NOMO-1 treated with DMSO at 0.1 percent for 48 hours (cell line): ENCODE data around the gene SEC31B.
A peak's percentile ranks its signal among the peaks of the same experiment; 100 is the strongest.

Experiments used
- DNase-seq: peaks from one replicate; lab custom pipeline; 2025; ENCODE audit not compliant: unreplicated experiment; lab: John Stamatoyannopoulos, UW

SEC31B gene

GRCh38 chr10:100502926-100503494 is 16.7 kb downstream of the SEC31B start:
- DNase-seq: no peak

GRCh38 chr10:100501423-100501822 is 18.2 kb downstream of the SEC31B start:
- DNase-seq: no peak

GRCh38 chr10:100498059-100498458 is 21.6 kb downstream of the SEC31B start:
- DNase-seq: no peak

GRCh38 chr10:100496567-100496966 is 23.1 kb downstream of the SEC31B start:
- DNase-seq: no peak

GRCh38 chr10:100490531-100490930 is 29.1 kb downstream of the SEC31B start:
- no peak for DNase-seq

GRCh38 chr10:100489396-100489795 is 30.3 kb downstream of the SEC31B start:
- no peak for DNase-seq

- no peak for DNase-seq
Measured at GRCh38 chr10:100487529-100487928, 32.1 kb downstream of the SEC31B start.

- DNase-seq: no peak
Measured at GRCh38 chr10:100485801-100486495, 33.7 kb downstream of the SEC31B start.

- DNase-seq: no peak
Measured at GRCh38 chr10:100485366-100485765, 34.3 kb downstream of the SEC31B start.

GRCh38 chr10:100483876-100484666 is 35.6 kb downstream of the SEC31B start:
- DNase-seq: no peak

GRCh38 chr10:100482834-100483185 is 36.9 kb downstream of the SEC31B start:
- DNase-seq: no peak

- peak; percentile 50 for DNase-seq
Measured at GRCh38 chr10:100482181-100482833, 37.4 kb downstream of the SEC31B start.

- DNase-seq: peak; percentile 81
Measured at GRCh38 chr10:100481462-100482081, 38.1 kb downstream of the SEC31B start.

- DNase-seq: no peak
Measured at GRCh38 chr10:100480002-100480401, 39.7 kb downstream of the SEC31B start.

- DNase-seq: no peak
Measured at GRCh38 chr10:100479037-100479436, 40.6 kb downstream of the SEC31B start.

GRCh38 chr10:100477970-100478369 is 41.7 kb downstream of the SEC31B start:
- DNase-seq: no peak

GRCh38 chr10:100470367-100470766 is 49.3 kb downstream of the SEC31B start:
- DNase-seq: no peak

GRCh38 chr10:100469756-100470155 is 49.9 kb downstream of the SEC31B start:
- DNase-seq: no peak

- DNase-seq: no peak
Measured at GRCh38 chr10:100468978-100469377, 50.7 kb downstream of the SEC31B start.

- no peak for DNase-seq
Measured at GRCh38 chr10:100468322-100468721, 51.3 kb downstream of the SEC31B start.

GRCh38 chr10:100462709-100463108 is 57.0 kb downstream of the SEC31B start, which contains the start of gene WNT8B:
Gene WNT8B (plus strand): TSS chr10:100463009. CDS start chr10:100463169, 160 bp downstream.
- DNase-seq: no peak
